ENCODE data around the gene SPATA46.

The SPATA46 gene

DNA sequence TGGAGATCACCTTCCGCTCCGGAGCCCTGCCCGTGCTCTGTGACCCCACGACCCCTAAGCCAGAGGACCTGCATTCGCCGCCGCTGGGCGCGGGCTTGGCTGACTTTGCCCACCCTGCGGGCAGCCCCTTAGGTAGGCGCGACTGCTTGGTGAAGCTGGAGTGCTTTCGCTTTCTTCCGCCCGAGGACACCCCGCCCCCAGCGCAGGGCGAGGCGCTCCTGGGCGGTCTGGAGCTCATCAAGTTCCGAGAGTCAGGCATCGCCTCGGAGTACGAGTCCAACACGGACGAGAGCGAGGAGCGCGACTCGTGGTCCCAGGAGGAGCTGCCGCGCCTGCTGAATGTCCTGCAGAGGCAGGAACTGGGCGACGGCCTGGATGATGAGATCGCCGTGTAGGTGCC, 9.6 kb downstream of the SPATA46 start:
- no peaks in the 10 kb centered on the region for H3F3A ChIP-seq (ENCODE audit: insufficient read depth)
- H3K9ac ChIP-seq (ENCODE audit: low read length), result no peak overlapping the region
- no peak overlapping the region for H2AFZ ChIP-seq (ENCODE audit: low read depth, low read length, severe bottlenecking)
- no peaks in the 10 kb centered on the region for H3K36me3 ChIP-seq (ENCODE audit: low read length)
- H3K4me3 ChIP-seq (ENCODE audit: insufficient read depth, low read length, poor library complexity, severe bottlenecking), result no peak overlapping the region
- no peaks in the 10 kb centered on the region for H3K9me3 ChIP-seq (ENCODE audit: insufficient read depth, low read length)
- no peaks in the 10 kb centered on the region for H3K9me2 ChIP-seq (replicated peaks; ENCODE audit: insufficient read depth, low read length)
- no peak overlapping the region for H3K4me2 ChIP-seq (ENCODE audit: low read depth, low read length, poor library complexity, severe bottlenecking)
- no peak overlapping the region for H3K27ac ChIP-seq (ENCODE audit: low read depth, low read length)
- TF ChIP-seq CTCF (IDR thresholded peaks at IDR 0.05; ENCODE audit: insufficient read depth, low read length, poor library complexity, severe bottlenecking) (no peak), EZH2phosphoT487 (conservative IDR thresholded peaks at IDR 0.05; ENCODE audit: low read length) (no peak)
- H4K20me1 ChIP-seq (ENCODE audit: low read depth, low read length), result no peaks in the 10 kb centered on the region
- no peaks in the 10 kb centered on the region for H3K79me2 ChIP-seq (ENCODE audit: insufficient read depth, low read length)
- no peaks in the 10 kb centered on the region for H3K27me3 ChIP-seq (ENCODE audit: low read length)

DNA sequence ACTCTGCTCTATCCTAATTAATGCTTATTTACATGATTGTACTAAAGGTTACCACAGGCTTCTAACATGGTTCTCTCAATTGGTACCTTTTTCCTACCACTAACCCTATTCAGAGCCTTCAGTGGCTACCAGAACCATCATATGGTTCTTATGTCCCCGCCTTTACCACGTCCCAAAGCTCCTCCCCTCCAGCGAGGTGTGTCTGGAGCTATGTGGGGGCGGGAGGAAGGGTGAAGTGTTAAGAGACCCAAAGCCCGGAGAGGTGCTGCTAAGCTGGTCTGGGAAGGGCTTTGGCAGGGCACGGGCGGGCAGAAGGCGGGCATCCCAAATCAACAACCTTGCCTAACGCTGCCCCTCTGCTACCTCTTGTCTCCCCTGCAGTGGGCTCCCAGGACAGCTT, 10.0 kb downstream of the SPATA46 start:
- H3K9ac ChIP-seq (ENCODE audit: low read length), result no peak overlapping the region
- no peaks in the 10 kb centered on the region for H3K9me2 ChIP-seq (replicated peaks; ENCODE audit: insufficient read depth, low read length)
- no peak overlapping the region for H2AFZ ChIP-seq (ENCODE audit: low read depth, low read length, severe bottlenecking)

GRCh38 chr1:162366149-162366548, 10.5 kb downstream of the SPATA46 start:
- no peaks in the 10 kb centered on the region for H3K36me3 ChIP-seq (ENCODE audit: low read length)
- H3K4me3 ChIP-seq (ENCODE audit: insufficient read depth, low read length, poor library complexity, severe bottlenecking), result no peak overlapping the region
- no peak overlapping the region for H3K4me2 ChIP-seq (ENCODE audit: low read depth, low read length, poor library complexity, severe bottlenecking)
- no peak for TF ChIP-seq CTCF (IDR thresholded peaks at IDR 0.05; ENCODE audit: insufficient read depth, low read length, poor library complexity, severe bottlenecking)
- no peak for TF ChIP-seq EZH2phosphoT487 (conservative IDR thresholded peaks at IDR 0.05; ENCODE audit: low read length)
- H3K9me2 ChIP-seq (replicated peaks; ENCODE audit: insufficient read depth, low read length), result no peaks in the 10 kb centered on the region
- no peak overlapping the region for H2AFZ ChIP-seq (ENCODE audit: low read depth, low read length, severe bottlenecking)
- no peaks in the 10 kb centered on the region for H3F3A ChIP-seq (ENCODE audit: insufficient read depth)
- no peaks in the 10 kb centered on the region for H3K79me2 ChIP-seq (ENCODE audit: insufficient read depth, low read length)
- H3K9ac ChIP-seq (ENCODE audit: low read length), result no peak overlapping the region
- no peak overlapping the region for H3K27ac ChIP-seq (ENCODE audit: low read depth, low read length)
- no peaks in the 10 kb centered on the region for H4K20me1 ChIP-seq (ENCODE audit: low read depth, low read length)
- no peaks in the 10 kb centered on the region for H3K27me3 ChIP-seq (ENCODE audit: low read length)
- no peaks in the 10 kb centered on the region for H3K9me3 ChIP-seq (ENCODE audit: insufficient read depth, low read length)

More for the DNA sequence above, 10.0 kb downstream of the SPATA46 start:
- TF ChIP-seq EZH2phosphoT487 (conservative IDR thresholded peaks at IDR 0.05; ENCODE audit: low read length) (no peak), CTCF (IDR thresholded peaks at IDR 0.05; ENCODE audit: insufficient read depth, low read length, poor library complexity, severe bottlenecking) (no peak)
- H3F3A ChIP-seq (ENCODE audit: insufficient read depth), result no peaks in the 10 kb centered on the region
- no peak overlapping the region for H3K27ac ChIP-seq (ENCODE audit: low read depth, low read length)
- H3K27me3 ChIP-seq (ENCODE audit: low read length), result no peaks in the 10 kb centered on the region
- H3K79me2 ChIP-seq (ENCODE audit: insufficient read depth, low read length), result no peaks in the 10 kb centered on the region
- H3K4me3 ChIP-seq (ENCODE audit: insufficient read depth, low read length, poor library complexity, severe bottlenecking), result no peak overlapping the region
- H4K20me1 ChIP-seq (ENCODE audit: low read depth, low read length), result no peaks in the 10 kb centered on the region
- no peaks in the 10 kb centered on the region for H3K9me3 ChIP-seq (ENCODE audit: insufficient read depth, low read length)
- no peaks in the 10 kb centered on the region for H3K36me3 ChIP-seq (ENCODE audit: low read length)
- no peak overlapping the region for H3K4me2 ChIP-seq (ENCODE audit: low read depth, low read length, poor library complexity, severe bottlenecking)

Measured in SU-DHL-6 (cell line).